ENCODE results near the gene NOC2L.
A peak's percentile ranks its signal among the peaks of the same experiment; 100 is the strongest.

DNA sequence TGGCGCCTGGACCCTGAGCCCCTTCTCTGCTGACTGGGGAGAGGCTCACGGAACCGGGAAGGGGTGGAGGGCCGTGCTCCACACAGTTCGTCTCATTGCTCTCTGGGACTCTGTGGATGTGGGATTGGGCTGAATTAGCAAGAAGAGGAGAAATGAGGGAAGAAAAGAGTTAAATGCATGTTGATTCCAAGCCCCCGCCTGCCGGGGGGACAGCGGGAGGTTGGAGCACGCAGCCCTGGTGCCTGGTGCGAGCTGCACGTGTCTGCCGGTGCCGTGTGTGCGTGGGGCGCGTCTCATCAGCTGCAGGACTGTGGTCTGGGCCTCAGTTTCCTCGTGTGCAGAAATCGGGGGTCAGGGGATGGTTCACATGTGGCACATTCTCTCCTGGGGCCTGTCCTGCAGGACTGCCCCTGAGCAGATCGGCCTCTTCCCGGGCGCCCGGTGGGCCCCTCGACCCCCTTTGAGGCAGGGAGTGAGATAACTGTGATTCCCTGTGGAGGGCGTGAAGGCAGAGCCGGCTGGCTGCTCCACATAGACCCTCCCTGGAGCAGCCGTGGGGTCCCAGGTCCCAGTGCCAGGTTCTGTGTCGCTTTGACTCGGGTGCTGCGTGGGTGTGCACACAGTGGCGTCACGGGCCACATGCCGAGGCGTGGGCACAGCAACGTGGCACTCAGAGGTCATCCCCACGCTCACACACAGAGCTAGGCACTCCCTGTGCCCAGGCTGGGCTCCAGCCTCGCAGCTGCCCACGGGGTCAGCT, 23.9 kb downstream of the NOC2L start:
- 0 out of 2 replicates have a peak, but pooled peaks have one; percentile 10 for TF ChIP-seq EGR1 (IDR thresholded peaks at IDR 0.05)
- no peak for TF ChIP-seq FOXM1 (IDR thresholded peaks at IDR 0.05; ENCODE audit: borderline replicate concordance, low read depth)
